PC-3 (cell line): ENCODE measurements around the gene DGUOK. TPM values are rescaled to one million over a fixed set of nuclear protein-coding genes. Genes with fewer than 3 reads are reported as not detected.

Source experiments
- ATAC-seq: fragments of 200-7000 bp; cut with Tn5 transposase; 2 replicates; pipeline ENCODE4 v1.9.1; 2020; ENCODE audit warnings: mild to moderate bottlenecking, moderate library complexity
- BruUV-seq: library from RNA; stranded (reverse); fragments of 400-500 nt; replicated peaks from 2 replicates; lab custom pipeline; 2021; lab: Mats Ljungman, UMichigan
- CTCF ChIA-PET: fragments of 300-600 bp; sonication (Branson Sonifier 250); formaldehyde crosslinking; loops from one replicate; lab custom pipeline; 2022; ENCODE audit warnings: antibody characterized with exemption; lab: Charles Lee
- POLR2A ChIA-PET: fragments of 300-600 bp; sonication (Branson Sonifier 250); formaldehyde crosslinking; loops from one replicate; lab custom pipeline; 2022; ENCODE audit warnings: antibody characterized with exemption; ENCODE audit not compliant: unreplicated experiment; lab: Charles Lee
- DNase-seq: peaks from one replicate; pipeline ENCODE4 v3.0.0-alpha.2; 2015
- H2AFZ ChIP-seq: fragments of 300-600 bp; sonication (generic); 2 replicates; pipeline ENCODE4 v1.6.0; 2016; ENCODE audit warnings: antibody characterized with exemption, low read length
- H3F3A ChIP-seq: fragments of 300-600 bp; sonication (generic); one replicate; pipeline ENCODE4 v1.6.0; 2017; ENCODE audit warnings: antibody characterized with exemption, low read length, control low read depth, mild to moderate bottlenecking; ENCODE audit not compliant: unreplicated experiment
- H3K27ac ChIP-seq: fragments of 300-600 bp; sonication (generic); 2 replicates; pipeline ENCODE4 v1.5.1; 2016; ENCODE audit warnings: mild to moderate bottlenecking, low read length
- H3K27me3 ChIP-seq: fragments of 300-600 bp; sonication (generic); 2 replicates; pipeline ENCODE4 v1.6.1; 2016; ENCODE audit warnings: low read length, mixed read lengths
- H3K36me3 ChIP-seq: fragments of 300-600 bp; sonication (generic); 2 replicates; pipeline ENCODE4 v1.6.1; 2016; ENCODE audit warnings: low read depth, mixed run types, low read length, mixed read lengths
- H3K4me1 ChIP-seq: fragments of 300-600 bp; sonication (generic); 2 replicates; pipeline ENCODE4 v1.5.1; 2016; ENCODE audit warnings: low read length; ENCODE audit not compliant: insufficient read depth
- H3K4me2 ChIP-seq: fragments of 300-600 bp; sonication (generic); 2 replicates; pipeline ENCODE4 v1.6.0; 2016; ENCODE audit warnings: low read length
- H3K4me3 ChIP-seq: fragments of 300-600 bp; sonication (generic); 2 replicates; pipeline ENCODE4 v1.5.1; 2016; ENCODE audit warnings: mild to moderate bottlenecking, low read length, mixed read lengths
- H3K79me2 ChIP-seq: fragments of 300-600 bp; sonication (generic); 2 replicates; pipeline ENCODE4 v1.6.1; 2017; ENCODE audit warnings: low read length, mixed read lengths
- H3K9ac ChIP-seq: fragments of 300-600 bp; sonication (generic); 2 replicates; pipeline ENCODE4 v1.6.0; 2016; ENCODE audit warnings: mild to moderate bottlenecking, low read length
- H3K9me2 ChIP-seq: fragments of 300-600 bp; sonication (generic); replicated peaks from 2 replicates; pipeline ENCODE4 v1.6.1; 2016; ENCODE audit warnings: mixed run types, low read length, mixed read lengths
- H3K9me3 ChIP-seq: fragments of 300-600 bp; sonication (generic); 2 replicates; pipeline ENCODE4 v1.6.1; 2016; ENCODE audit warnings: low read length, mixed read lengths
- H4K20me1 ChIP-seq: fragments of 300-600 bp; sonication (generic); 2 replicates; pipeline ENCODE4 v1.6.1; 2016; ENCODE audit warnings: low read length, mixed read lengths
- EZH2 ChIP-seq: fragments of 300-600 bp; sonication (generic); IDR thresholded peaks from one replicate; pipeline ENCODE4 v1.6.1; 2017; ENCODE audit warnings: antibody characterized with exemption, mild to moderate bottlenecking, low read length; ENCODE audit not compliant: unreplicated experiment
- EZH2phosphoT487 ChIP-seq: fragments of 300-600 bp; sonication (generic); IDR thresholded peaks from 2 replicates; pipeline ENCODE4 v1.6.1; 2018; ENCODE audit warnings: mild to moderate bottlenecking, antibody characterized with exemption, low read length, borderline replicate concordance
- intact Hi-C: fragments of 100-400 bp; cut with micrococcal nuclease; formaldehyde crosslinking; loops from 2 replicates; pipeline ENCODE4 v1.9.0; 2023
- total RNA-seq: library from RNA; depleted of rRNA; stranded (reverse); fragments of >200 nt; gene quantifications from 2 replicates; pipeline ENCODE4 v1.2.3, GENCODE V29; 2014
- TF ChIP-seq, protein P1 (sequence below): fragments of 300-600 bp; sonication (generic); conservative IDR thresholded peaks from 2 replicates; pipeline ENCODE4 v1.5.1; 2017; ENCODE audit warnings: antibody characterized with exemption, low read depth, mild to moderate bottlenecking, low read length

The DGUOK gene
- total RNA-seq, 1 experiment from 2014 or later, result 61.3 TPM

DNA sequence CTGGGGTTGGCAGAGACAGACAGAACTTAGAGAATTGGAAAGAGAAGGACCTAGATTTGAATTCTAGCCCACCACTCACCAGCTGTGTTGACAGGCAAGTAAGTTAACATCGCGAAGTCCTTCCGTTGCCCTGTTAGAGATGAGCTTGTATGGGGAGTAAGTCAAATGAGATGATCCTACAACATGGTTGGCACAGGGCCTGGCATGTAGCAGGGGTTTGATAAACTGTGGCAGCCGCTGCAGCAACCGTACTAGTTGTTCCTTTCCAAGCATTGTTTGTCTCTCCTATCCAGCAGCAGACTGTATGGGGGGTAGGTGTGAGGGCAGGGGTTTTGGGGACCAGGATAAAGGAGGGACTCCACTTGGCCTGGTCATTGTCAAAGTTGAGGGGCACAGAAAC, 74.0 kb downstream of the DGUOK start:
- Histone ChIP-seq H3K4me1 (peaks cover 38% of the 10 kb centered on the region), H3K4me3 (no peak overlapping the region), H3K79me2 (peaks cover 89% of the 10 kb centered on the region), H3K27ac (no peak overlapping the region), H3K9me3 (no peaks in the 10 kb centered on the region), H3F3A (no peaks in the 10 kb centered on the region), H3K9ac (no peak overlapping the region), H3K9me2 (no peaks in the 10 kb centered on the region), H2AFZ (no peak overlapping the region), H3K36me3 (no peaks in the 10 kb centered on the region), H3K27me3 (no peaks in the 10 kb centered on the region), H4K20me1 (peaks cover 54% of the 10 kb centered on the region), H3K4me2 (0 out of 2 replicates have a peak overlapping the region, but pooled peaks have one; percentile 98)
- DNase-seq (no peak), ATAC-seq (no peak)
- ChIA-PET POLR2A (no interaction called here), CTCF (interaction anchor here (0.5 to 1.2 kb wide), 3 partner anchors 12 to 173 kb away, joined by 3 to 6 read pairs (median 4); no protein-coding TSS in a partner anchor)
- no TSS peak for BruUV-seq
- intact Hi-C loops, result no loop called here
- TF ChIP-seq EZH2, result no peak
- no peak for TF ChIP-seq EZH2phosphoT487
- TF ChIP-seq, protein P1, sequence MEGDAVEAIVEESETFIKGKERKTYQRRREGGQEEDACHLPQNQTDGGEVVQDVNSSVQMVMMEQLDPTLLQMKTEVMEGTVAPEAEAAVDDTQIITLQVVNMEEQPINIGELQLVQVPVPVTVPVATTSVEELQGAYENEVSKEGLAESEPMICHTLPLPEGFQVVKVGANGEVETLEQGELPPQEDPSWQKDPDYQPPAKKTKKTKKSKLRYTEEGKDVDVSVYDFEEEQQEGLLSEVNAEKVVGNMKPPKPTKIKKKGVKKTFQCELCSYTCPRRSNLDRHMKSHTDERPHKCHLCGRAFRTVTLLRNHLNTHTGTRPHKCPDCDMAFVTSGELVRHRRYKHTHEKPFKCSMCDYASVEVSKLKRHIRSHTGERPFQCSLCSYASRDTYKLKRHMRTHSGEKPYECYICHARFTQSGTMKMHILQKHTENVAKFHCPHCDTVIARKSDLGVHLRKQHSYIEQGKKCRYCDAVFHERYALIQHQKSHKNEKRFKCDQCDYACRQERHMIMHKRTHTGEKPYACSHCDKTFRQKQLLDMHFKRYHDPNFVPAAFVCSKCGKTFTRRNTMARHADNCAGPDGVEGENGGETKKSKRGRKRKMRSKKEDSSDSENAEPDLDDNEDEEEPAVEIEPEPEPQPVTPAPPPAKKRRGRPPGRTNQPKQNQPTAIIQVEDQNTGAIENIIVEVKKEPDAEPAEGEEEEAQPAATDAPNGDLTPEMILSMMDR, result no peak

- no peaks in the 10 kb centered on the region for H3F3A ChIP-seq
- H3K9me3 ChIP-seq, result no peaks in the 10 kb centered on the region
- no peaks in the 10 kb centered on the region for H3K27me3 ChIP-seq
- ChIA-PET CTCF (interaction anchor here (0.5 to 1.2 kb wide), 3 partner anchors 13 to 174 kb away, joined by 3 to 6 read pairs (median 4); no protein-coding TSS in a partner anchor), POLR2A (no interaction called here)
- H4K20me1 ChIP-seq, result peaks cover 50% of the 10 kb centered on the region
- intact Hi-C loops, result no loop called here
- ATAC-seq, result peak; percentile 27
- H3K9me2 ChIP-seq, result no peaks in the 10 kb centered on the region
- BruUV-seq, result no TSS peak
- peaks cover 89% of the 10 kb centered on the region for H3K79me2 ChIP-seq
- H3K4me1 ChIP-seq, result peaks cover 38% of the 10 kb centered on the region
- H2AFZ ChIP-seq, result no peak overlapping the region
- H3K36me3 ChIP-seq, result no peaks in the 10 kb centered on the region
- no peak overlapping the region for H3K4me3 ChIP-seq
- H3K9ac ChIP-seq, result no peak overlapping the region
- DNase-seq, result peak; percentile 72
- no peak overlapping the region for H3K27ac ChIP-seq
- TF ChIP-seq EZH2 (no peak), EZH2phosphoT487 (no peak)
- TF ChIP-seq, protein P1, result no peak
- peak overlapping the region; percentile 98; the same call in 1 of the 2 replicates for H3K4me2 ChIP-seq
These were observed 74.4 kb downstream of the DGUOK start for GRCh38 chr2:74001121-74001520.

- no peak overlapping the region for H2AFZ ChIP-seq
- no peaks in the 10 kb centered on the region for H3K9me2 ChIP-seq
- H3K27me3 ChIP-seq, result no peaks in the 10 kb centered on the region
- ChIA-PET POLR2A (no interaction called here), CTCF (interaction anchor here (1.2 kb wide), 1 partner anchor 14 kb away, joined by 6 read pairs; no protein-coding TSS in a partner anchor)
- TF ChIP-seq, protein P1, result no peak
- TF ChIP-seq EZH2, result no peak
- no peak for TF ChIP-seq EZH2phosphoT487
- peak; percentile 9; the same call in 1 of the 2 replicates for ATAC-seq
- H3K4me2 ChIP-seq, result peak overlapping the region; percentile 98
- peaks cover 89% of the 10 kb centered on the region for H3K79me2 ChIP-seq
- peaks cover 38% of the 10 kb centered on the region for H3K4me1 ChIP-seq
- intact Hi-C loops, result no loop called here
- H4K20me1 ChIP-seq, result peaks cover 49% of the 10 kb centered on the region
- H3K36me3 ChIP-seq, result no peaks in the 10 kb centered on the region
- no peaks in the 10 kb centered on the region for H3F3A ChIP-seq
- BruUV-seq, result no TSS peak
- peak overlapping the region; percentile 69; the same call in 1 of the 2 replicates for H3K4me3 ChIP-seq
- no peak overlapping the region for H3K9ac ChIP-seq
- no peaks in the 10 kb centered on the region for H3K9me3 ChIP-seq
- no peak overlapping the region for H3K27ac ChIP-seq
- no peak for DNase-seq
These were observed 75.3 kb downstream of the DGUOK start for GRCh38 chr2:74001781-74002504.
